HG02973 (cell line): ENCODE measurements around the gene EZR.
A peak's percentile ranks its signal among the peaks of the same experiment; 100 is the strongest.

Source experiments
- ATAC-seq: cut with Tn5 transposase; IDR thresholded peaks from one replicate; pipeline ENCODE4 v1.9.1; 2021; ENCODE audit warnings: moderate library complexity; ENCODE audit not compliant: unreplicated experiment

Gene EZR

DNA sequence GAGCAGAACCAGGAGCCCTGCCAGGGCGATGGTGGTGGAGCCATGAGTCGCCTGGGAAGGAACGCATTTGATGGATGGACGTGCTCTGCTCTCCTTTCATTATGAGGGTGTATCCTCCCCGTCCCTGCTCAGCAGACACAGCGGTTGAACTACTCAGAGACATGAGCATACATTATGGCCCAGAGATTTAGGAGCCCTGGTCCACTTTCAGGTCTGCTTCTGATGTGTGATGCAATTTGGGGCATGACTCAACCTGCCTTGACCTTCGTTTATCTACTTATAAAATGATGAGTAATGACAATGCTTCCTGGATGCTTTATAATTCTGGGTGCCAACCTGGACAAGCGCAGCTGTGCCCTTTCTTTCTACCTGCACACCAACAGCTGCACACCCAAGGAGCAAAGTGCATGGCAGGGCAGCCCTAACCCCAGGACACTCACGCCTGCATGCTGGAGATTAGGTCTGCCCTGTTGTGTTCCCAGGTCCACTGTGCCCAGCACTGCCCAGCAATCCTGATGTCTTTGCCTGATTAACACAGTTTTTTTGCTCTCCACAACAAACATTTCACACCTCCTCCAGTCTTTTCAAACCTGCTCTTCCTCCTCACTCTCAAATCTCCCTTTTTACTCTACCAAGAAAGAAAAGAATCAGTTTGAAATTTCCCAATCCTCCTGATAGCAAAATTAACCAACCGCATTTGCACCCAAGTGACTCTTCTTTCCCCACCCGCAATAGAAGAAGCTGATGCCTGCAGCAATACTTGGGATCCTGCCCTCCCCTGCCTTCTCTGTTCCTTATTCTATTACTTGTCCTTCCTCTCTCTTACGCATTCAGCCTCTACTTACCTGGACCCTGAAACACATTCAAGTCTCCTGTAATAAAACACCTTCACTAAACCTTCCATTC is 81.2 kb downstream of the EZR start:
- ATAC-seq = no peak

DNA sequence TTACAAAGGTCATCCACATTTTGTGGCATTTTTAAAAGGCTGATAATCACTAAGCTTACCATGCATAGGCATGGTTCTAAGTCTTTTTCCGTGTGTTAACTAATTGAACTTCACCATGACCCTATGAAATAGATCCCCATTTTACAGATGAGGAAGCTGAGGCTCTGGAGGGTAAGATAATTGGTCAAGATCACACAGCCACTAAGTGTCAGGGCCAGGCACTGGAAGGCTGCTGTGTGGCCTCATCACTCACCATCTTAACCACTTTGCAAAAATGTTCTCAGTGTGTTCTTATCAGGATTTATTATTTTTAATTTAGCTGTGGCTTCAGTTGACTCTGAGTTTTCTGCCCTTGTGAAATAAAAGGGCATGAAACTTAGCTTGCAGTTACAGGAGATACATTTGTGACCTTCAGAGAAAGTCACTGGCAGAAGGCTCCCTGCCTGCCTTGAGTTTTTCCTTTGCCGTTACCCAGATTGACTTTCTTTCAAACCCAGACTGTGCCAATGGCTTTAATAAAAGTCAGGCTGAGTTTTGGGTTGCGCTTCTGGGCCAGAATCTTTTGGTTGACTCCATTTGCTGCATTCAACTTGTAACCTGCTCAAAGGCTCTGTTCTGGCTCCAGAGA is 82.0 kb downstream of the EZR start:
- no peak for ATAC-seq

DNA sequence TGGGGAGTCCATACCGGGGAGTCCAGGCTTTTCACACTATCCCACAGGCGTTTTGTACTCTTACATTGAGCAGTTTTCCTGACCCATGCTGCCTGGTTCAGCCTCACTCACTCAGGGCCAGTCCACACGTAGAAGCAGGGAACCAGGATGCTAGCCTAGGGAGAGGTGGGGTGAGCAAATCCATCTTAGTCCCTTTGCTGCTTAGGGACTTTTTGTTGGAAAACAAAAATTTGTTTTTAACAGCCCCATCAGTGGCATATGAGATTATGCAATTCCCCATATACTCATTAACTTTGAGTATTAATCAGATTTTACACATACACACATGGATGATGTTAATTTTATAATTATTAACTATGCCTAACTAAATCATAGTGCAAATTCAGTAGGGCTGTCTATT is 84.2 kb downstream of the EZR start:
- ATAC-seq = no peak

DNA sequence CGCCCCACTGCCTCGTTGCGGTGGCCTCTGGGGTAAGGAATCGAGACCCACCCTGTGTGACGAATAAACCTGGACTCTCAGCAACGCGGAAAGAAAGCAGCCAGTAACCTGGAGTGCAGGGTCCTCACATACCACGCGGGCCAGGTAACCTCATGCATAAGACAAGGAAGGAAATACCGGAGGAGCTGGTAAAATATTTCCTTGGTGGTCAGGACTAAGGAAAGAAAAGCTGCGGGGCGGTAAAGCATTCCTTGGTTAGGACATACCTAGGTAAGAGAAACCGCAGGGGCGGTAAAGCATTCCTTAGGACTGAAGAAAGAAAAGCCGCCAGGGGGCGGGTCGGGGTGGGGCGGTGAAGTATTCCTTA is 88.6 kb downstream of the EZR start:
- ATAC-seq = no peak

DNA sequence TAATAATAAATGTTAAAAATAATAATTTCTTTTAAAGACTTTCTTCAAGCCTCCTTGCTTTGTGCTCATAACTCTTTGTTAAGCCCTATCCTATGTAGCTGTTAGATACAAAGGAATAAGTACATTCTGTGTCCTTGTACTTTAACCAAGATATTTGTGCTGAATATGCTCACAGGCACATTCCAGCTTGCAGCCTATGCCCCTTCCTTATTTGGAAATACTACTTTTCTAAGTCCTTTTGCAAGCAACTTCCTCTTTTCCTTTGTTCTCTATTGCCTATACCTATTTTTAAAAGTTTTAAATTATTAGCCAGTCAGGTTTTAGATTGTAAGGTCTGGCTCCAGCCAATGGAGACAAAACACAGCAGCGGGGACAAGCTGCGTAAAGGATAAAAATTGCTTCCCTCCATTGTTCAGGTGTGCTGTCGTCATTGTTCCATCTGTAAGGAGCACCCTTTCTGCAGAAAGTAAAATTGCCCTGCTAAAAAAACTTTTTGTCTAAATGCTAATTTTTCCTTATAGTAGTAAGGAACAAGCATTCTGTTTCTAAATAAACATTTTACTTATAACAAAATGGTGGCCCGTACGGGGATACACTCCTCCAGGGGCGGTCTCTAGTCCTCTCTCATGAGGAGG is 89.1 kb downstream of the EZR start:
- ATAC-seq = no peak

- ATAC-seq = no peak
Measured at GRCh38 chr6:158725704-158726103, 93.5 kb downstream of the EZR start.

GRCh38 chr6:158722176-158722729 is 96.9 kb downstream of the EZR start:
- ATAC-seq = no peak

- no peak for ATAC-seq
Measured at GRCh38 chr6:158718461-158719046, 100.6 kb downstream of the EZR start.

DNA sequence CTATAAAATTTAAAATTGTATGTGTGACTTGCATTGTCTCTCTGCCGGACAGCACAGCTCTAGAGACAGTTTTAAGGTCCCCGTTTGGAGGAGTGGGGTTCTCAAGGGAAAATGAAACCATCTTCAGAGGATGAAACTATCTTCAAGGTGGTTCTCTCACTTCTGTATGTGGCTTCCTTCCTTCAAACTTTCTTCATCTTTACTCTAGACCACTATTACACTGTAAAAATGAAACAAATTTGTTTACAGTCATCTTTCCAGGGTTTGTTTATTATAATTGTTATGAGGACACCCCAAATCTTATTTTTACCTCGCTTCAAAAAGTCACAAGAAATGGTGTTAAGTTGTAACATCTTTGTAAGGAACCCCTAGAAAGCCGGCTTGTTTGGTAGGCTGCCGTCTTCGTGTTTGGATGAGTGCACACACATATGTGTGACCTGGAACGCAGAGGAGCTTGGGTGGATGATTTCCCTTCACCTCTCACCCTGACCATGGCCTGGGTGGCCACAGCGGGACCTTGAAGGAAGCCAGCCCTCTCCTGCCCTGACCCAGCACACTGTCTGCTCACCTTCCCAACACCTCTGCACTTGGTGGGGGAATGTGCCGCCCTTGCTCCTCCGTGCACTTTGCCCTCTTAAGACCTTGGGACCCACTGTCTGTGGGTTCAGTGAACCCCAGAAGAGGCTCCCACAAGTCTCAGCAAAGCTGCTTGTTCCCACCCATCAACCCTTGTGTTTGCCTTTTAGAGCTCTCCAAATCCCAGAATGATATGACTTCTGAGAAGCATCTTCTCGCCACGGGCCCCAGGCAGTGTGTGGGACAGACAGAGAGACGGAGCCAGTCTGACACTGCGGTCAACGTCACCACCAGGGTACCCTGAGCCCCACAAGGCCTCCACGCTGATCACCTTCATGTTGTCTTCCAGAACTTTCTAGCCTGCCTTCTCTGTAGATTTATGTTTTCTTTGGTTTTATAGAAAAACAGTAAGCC is 101.5 kb downstream of the EZR start:
- peak; percentile 63 for ATAC-seq
